ENCODE data around the gene COL20A1.

The COL20A1 gene

GRCh38 chr20:63351326-63351700 is 58.3 kb downstream of the COL20A1 start:
- DNase-seq: no peak

- no peak for DNase-seq
Observed at GRCh38 chr20:63351811-63352591, 59.0 kb downstream of the COL20A1 start.

GRCh38 chr20:63352811-63353221 is 59.8 kb downstream of the COL20A1 start:
- no peak for DNase-seq

- DNase-seq: no peak
Observed at GRCh38 chr20:63354636-63355350, 61.8 kb downstream of the COL20A1 start.

- no peak for DNase-seq
Observed at GRCh38 chr20:63355781-63356295, 62.9 kb downstream of the COL20A1 start.

GRCh38 chr20:63356511-63356910 is 63.5 kb downstream of the COL20A1 start:
- no peak for DNase-seq

- DNase-seq: no peak
Observed at GRCh38 chr20:63356931-63357879, 64.2 kb downstream of the COL20A1 start.

GRCh38 chr20:63357921-63358905 is 65.2 kb downstream of the COL20A1 start:
- no peak for DNase-seq

GRCh38 chr20:63359164-63359934 is 66.4 kb downstream of the COL20A1 start:
- no peak for DNase-seq

GRCh38 chr20:63359937-63360849 is 67.2 kb downstream of the COL20A1 start:
- DNase-seq: no peak

- DNase-seq: no peak
Observed at GRCh38 chr20:63360850-63361518, 68.0 kb downstream of the COL20A1 start, which contains the start of gene CHRNA4. CHRNA4 (minus strand) TSS chr20:63361349; CDS start chr20:63361165, 184 bp downstream.

GRCh38 chr20:63361519-63362435 is 68.8 kb downstream of the COL20A1 start:
- no peak for DNase-seq

- DNase-seq: no peak
Observed at GRCh38 chr20:63362436-63363009, 69.5 kb downstream of the COL20A1 start.

GRCh38 chr20:63363013-63363957 is 70.3 kb downstream of the COL20A1 start:
- no peak for DNase-seq

- DNase-seq: no peak
Observed at GRCh38 chr20:63363981-63364561, 71.1 kb downstream of the COL20A1 start.

All from stimulated activated CD4-positive, alpha-beta T cell treated with anti-CD3 and anti-CD28 coated beads, Interleukin-1b, Interleukin-23, amount 100 ng/mL, for 48 hours (primary cell).